GM23248 (cell line): ENCODE data around the gene GALNT2. TPM values are rescaled to one million over a fixed set of nuclear protein-coding genes. Genes with fewer than 3 reads are reported as not detected.

Source experiments
- DNase-seq: peaks from one replicate; pipeline ENCODE4 v3.0.0-alpha.2; 2015
- H2AFZ ChIP-seq: fragments of 200-600 bp; sonication (generic); 2 replicates; pipeline ENCODE4 v1.6.1; 2016; ENCODE audit warnings: antibody characterized with exemption
- H3F3A ChIP-seq: fragments of 200-600 bp; sonication (generic); 2 replicates; pipeline ENCODE4 v1.6.1; 2016; ENCODE audit warnings: mild to moderate bottlenecking, antibody characterized with exemption, mixed run types; ENCODE audit not compliant: insufficient read depth
- H3K27ac ChIP-seq: fragments of 200-600 bp; sonication (generic); 2 replicates; pipeline ENCODE4 v1.5.1; 2016; ENCODE audit warnings: mild to moderate bottlenecking
- H3K27me3 ChIP-seq: fragments of 200-600 bp; sonication (generic); replicated peaks from 2 replicates; pipeline ENCODE4 v1.6.1; 2016; ENCODE audit warnings: mild to moderate bottlenecking; ENCODE audit not compliant: insufficient read depth
- H3K36me3 ChIP-seq: fragments of 200-600 bp; sonication (generic); 2 replicates; pipeline ENCODE4 v1.6.1; 2016; ENCODE audit warnings: low read depth, mild to moderate bottlenecking
- H3K4me1 ChIP-seq: fragments of 200-600 bp; sonication (generic); 2 replicates; pipeline ENCODE4 v1.6.1; 2016; ENCODE audit warnings: mild to moderate bottlenecking; ENCODE audit not compliant: insufficient read depth
- H3K4me2 ChIP-seq: fragments of 200-600 bp; sonication (generic); one replicate; pipeline ENCODE4 v1.6.1; 2016; ENCODE audit warnings: mild to moderate bottlenecking; ENCODE audit not compliant: unreplicated experiment
- H3K4me3 ChIP-seq: fragments of 200-600 bp; sonication (generic); 2 replicates; pipeline ENCODE4 v1.5.1; 2016; ENCODE audit warnings: mild to moderate bottlenecking
- H3K79me2 ChIP-seq: fragments of 200-600 bp; sonication (generic); 2 replicates; pipeline ENCODE4 v1.6.1; 2016; ENCODE audit warnings: mild to moderate bottlenecking; ENCODE audit not compliant: insufficient read depth
- H3K9ac ChIP-seq: fragments of 200-600 bp; sonication (generic); 2 replicates; pipeline ENCODE4 v1.6.1; 2016; ENCODE audit warnings: mild to moderate bottlenecking
- H3K9me2 ChIP-seq: fragments of 200-600 bp; sonication (generic); 2 replicates; pipeline ENCODE4 v1.6.1; 2016; ENCODE audit warnings: mixed run types, mild to moderate bottlenecking, moderate library complexity; ENCODE audit not compliant: insufficient read depth
- H3K9me3 ChIP-seq: fragments of 200-600 bp; sonication (generic); one replicate; pipeline ENCODE4 v1.6.1; 2017; ENCODE audit warnings: low read depth
- H4K20me1 ChIP-seq: fragments of 200-600 bp; sonication (generic); 2 replicates; pipeline ENCODE4 v1.6.0; 2016; ENCODE audit not compliant: insufficient read depth
- EZH2 ChIP-seq: fragments of 200-600 bp; sonication (generic); IDR thresholded peaks from 2 replicates; pipeline ENCODE4 v1.6.1; 2018; ENCODE audit warnings: antibody characterized with exemption, mild to moderate bottlenecking; ENCODE audit not compliant: insufficient read depth, poor library complexity, severe bottlenecking
- EZH2phosphoT487 ChIP-seq: fragments of 200-600 bp; sonication (generic); IDR thresholded peaks from 2 replicates; pipeline ENCODE4 v1.6.1; 2018; ENCODE audit warnings: antibody characterized with exemption, moderate library complexity, mild to moderate bottlenecking, low read depth; ENCODE audit not compliant: insufficient read depth
- WGBS, 2 experiments: methylation state at CpG; one replicate each; pipeline ENCODE4 v1.1.6; 2015 to 2017; ENCODE audit warnings: low lambda C conversion rate in 2 of 2, low coverage in 1 of 2; ENCODE audit errors: missing lambda C conversion rate in 2 of 2; 5-methylcytosine and 5-hydroxymethylcytosine counted together
- in situ Hi-C: fragments of 300-500 bp; cut with MboI; formaldehyde crosslinking; loops from 2 replicates; pipeline ENCODE4 v1.15.0; 2020
- polyA plus RNA-seq: library from polyadenylated mRNA; unstranded; fragments of >200 nt; fragmentation: Nextera tagmentation; extraction: Ambion mirVana; gene quantifications from 2 replicates; pipeline ENCODE4 v1.2.1, GENCODE V29; 2016
- total RNA-seq: library from RNA; depleted of rRNA; stranded (reverse); fragments of >200 nt; shearing (Covaris generic); gene quantifications from 2 replicates; pipeline ENCODE4 v1.2.3, GENCODE V29; 2014

Gene GALNT2
- total and polyA plus RNA-seq, 2 experiments from 2014 or later, result 111 to 124 TPM

GRCh38 chr1:230100932-230101331, 33.9 kb downstream of the GALNT2 start:
- H3K9ac ChIP-seq, result no peak overlapping the region
- H3K27me3 ChIP-seq, result no peaks in the 10 kb centered on the region
- DNase-seq, result no peak
- no peaks in the 10 kb centered on the region for H4K20me1 ChIP-seq
- no peaks in the 10 kb centered on the region for H3K36me3 ChIP-seq
- TF ChIP-seq EZH2 (no peak), EZH2phosphoT487 (no peak)
- in situ Hi-C loops, result no loop called here
- H3K9me2 ChIP-seq, result no peaks in the 10 kb centered on the region
- no peak overlapping the region for H3K27ac ChIP-seq
- no peak overlapping the region for H2AFZ ChIP-seq
- H3K79me2 ChIP-seq, result peaks cover 83% of the 10 kb centered on the region
- H3K9me3 ChIP-seq, result no peaks in the 10 kb centered on the region
- WGBS, 2 experiments, result 97 to 98% methylated on average over 3 of the region's 3 CpGs
- H3F3A ChIP-seq, result peaks cover 30% of the 10 kb centered on the region
- H3K4me1 ChIP-seq, result peaks cover 34% of the 10 kb centered on the region
- no peak overlapping the region for H3K4me2 ChIP-seq
- no peak overlapping the region for H3K4me3 ChIP-seq

GRCh38 chr1:230101556-230101955, 34.5 kb downstream of the GALNT2 start:
- Histone ChIP-seq H3K9me2 (no peaks in the 10 kb centered on the region), H3K79me2 (peaks cover 83% of the 10 kb centered on the region), H3K36me3 (no peaks in the 10 kb centered on the region), H4K20me1 (no peaks in the 10 kb centered on the region), H3K27me3 (no peaks in the 10 kb centered on the region), H3K4me2 (no peak overlapping the region), H3K9ac (no peak overlapping the region), H3K9me3 (no peaks in the 10 kb centered on the region), H3F3A (peaks cover 37% of the 10 kb centered on the region), H3K27ac (no peak overlapping the region), H3K4me3 (no peak overlapping the region), H2AFZ (no peak overlapping the region), H3K4me1 (peaks cover 40% of the 10 kb centered on the region)
- DNase-seq, result no peak
- WGBS, 2 experiments, result 86 to 88% methylated on average over 2 of the region's 2 CpGs
- in situ Hi-C loops, result no loop called here
- no peak for TF ChIP-seq EZH2
- no peak for TF ChIP-seq EZH2phosphoT487

GRCh38 chr1:230102046-230102445, 35.0 kb downstream of the GALNT2 start:
- WGBS, 2 experiments, result 94 to 95% methylated on average over 5 of the region's 5 CpGs
- in situ Hi-C loops, result no loop called here
- no peak overlapping the region for H3K9ac ChIP-seq
- no peaks in the 10 kb centered on the region for H3K9me2 ChIP-seq
- H4K20me1 ChIP-seq, result no peaks in the 10 kb centered on the region
- DNase-seq, result no peak
- H3K36me3 ChIP-seq, result no peaks in the 10 kb centered on the region
- H3K9me3 ChIP-seq, result no peaks in the 10 kb centered on the region
- peaks cover 37% of the 10 kb centered on the region for H3F3A ChIP-seq
- H2AFZ ChIP-seq, result no peak overlapping the region
- H3K4me3 ChIP-seq, result no peak overlapping the region
- no peaks in the 10 kb centered on the region for H3K27me3 ChIP-seq
- H3K4me2 ChIP-seq, result no peak overlapping the region
- H3K79me2 ChIP-seq, result peaks cover 83% of the 10 kb centered on the region
- TF ChIP-seq EZH2 (no peak), EZH2phosphoT487 (no peak)
- peaks cover 45% of the 10 kb centered on the region for H3K4me1 ChIP-seq
- H3K27ac ChIP-seq, result no peak overlapping the region

- 74 to 81% methylated on average over 4 of the region's 4 CpGs for WGBS, 2 experiments
- Histone ChIP-seq H3K9me3 (no peaks in the 10 kb centered on the region), H4K20me1 (no peaks in the 10 kb centered on the region), H3K27me3 (no peaks in the 10 kb centered on the region), H3K4me3 (no peak overlapping the region), H3K27ac (no peak overlapping the region), H3F3A (peaks cover 37% of the 10 kb centered on the region), H3K4me1 (peaks cover 48% of the 10 kb centered on the region), H3K4me2 (no peak overlapping the region), H3K9ac (no peak overlapping the region), H3K79me2 (peaks cover 83% of the 10 kb centered on the region), H3K9me2 (no peaks in the 10 kb centered on the region), H3K36me3 (no peaks in the 10 kb centered on the region), H2AFZ (no peak overlapping the region)
- TF ChIP-seq EZH2 (no peak), EZH2phosphoT487 (no peak)
- in situ Hi-C loops, result no loop called here
- no peak for DNase-seq
Measured at GRCh38 chr1:230102472-230102871, 35.4 kb downstream of the GALNT2 start.

- Histone ChIP-seq H3K79me2 (peaks cover 83% of the 10 kb centered on the region), H3K4me3 (0 out of 2 replicates have a peak overlapping the region, but pooled peaks have one; percentile 13), H2AFZ (no peak overlapping the region), H3K9me3 (no peaks in the 10 kb centered on the region), H3K9ac (peak overlapping the region; percentile 44), H3K4me1 (peaks cover 48% of the 10 kb centered on the region), H3K4me2 (peak overlapping the region; percentile 58), H3K27ac (peak overlapping the region; percentile 93), H3K36me3 (no peaks in the 10 kb centered on the region), H4K20me1 (no peaks in the 10 kb centered on the region), H3K9me2 (no peaks in the 10 kb centered on the region), H3F3A (peaks cover 37% of the 10 kb centered on the region), H3K27me3 (no peaks in the 10 kb centered on the region)
- DNase-seq, result peak; percentile 63
- 42 to 47% methylated on average over 5 of the region's 5 CpGs for WGBS, 2 experiments
- no peak for TF ChIP-seq EZH2
- no peak for TF ChIP-seq EZH2phosphoT487
- in situ Hi-C loops, result no loop called here
Measured at GRCh38 chr1:230103306-230104173, 36.5 kb downstream of the GALNT2 start.
